ENCODE results near the gene THSD8. TPM values are rescaled to one million over a fixed set of nuclear protein-coding genes. Genes with fewer than 3 reads are reported as not detected.

Gene THSD8
- polyA plus RNA-seq, 2 of the 4 experiments (the other 2 are of a cell fraction), result 4.9 TPM; not detected in 1

- Histone ChIP-seq H3K4me3 (no peak overlapping the region), H3K27ac (no peak overlapping the region), H3K9me3 (no peaks in the 10 kb centered on the region), H3K4me1 (0 out of 3 replicates have a peak, but pooled peaks cover 3% of the 10 kb centered on the region), H3K4me2 (no peak overlapping the region)
- TF ChIP-seq EP300 (IDR thresholded peaks at IDR 0.05) (no peak), KDM1A (IDR thresholded peaks at IDR 0.05; ENCODE audit: low read depth) (no peak), BCL3 (IDR thresholded peaks at IDR 0.05) (no peak), HDAC2 (IDR thresholded peaks at IDR 0.05) (no peak), HOXA7 (CRISPR knock-in tag; IDR thresholded peaks at IDR 0.05) (no peak), GATA3 (IDR thresholded peaks at IDR 0.05; ENCODE audit: borderline replicate concordance) (no peak), PBX3 (IDR thresholded peaks at IDR 0.05) (no peak), FOSB (CRISPR knock-in tag; IDR thresholded peaks at IDR 0.05) (no peak), MAX (IDR thresholded peaks at IDR 0.05) (no peak), ZSCAN20 (CRISPR knock-in tag; IDR thresholded peaks at IDR 0.05) (no peak), ZC3H11A (IDR thresholded peaks at IDR 0.05) (no peak), JUN (IDR thresholded peaks at IDR 0.05) (no peak)
- ATAC-seq (no peak), DNase-seq (ENCODE audit: low read depth in 1 of 2, low spot score in 1 of 2) (no peak), FAIRE-seq (no peak)
- WGBS (ENCODE audit: missing lambda C conversion rate), result 85% methylated on average over 17 of the region's 19 CpGs
- ChIA-PET CTCF (interaction anchor here (1.2 to 38.2 kb wide), 7 partner anchors 7 to 107 kb away, joined by 3 to 901 read pairs (median 18); partner anchors contain the start of genes BEST2, GET3, HOOK2 and JUNB), POLR2A (no interaction called here)
These were observed 45.6 kb upstream of the THSD8 start for GRCh38 chr19:12756150-12756883.

GRCh38 chr19:12757544-12758274, 44.2 kb upstream of the THSD8 start:
- Histone ChIP-seq H3K9me3 (no peaks in the 10 kb centered on the region), H3K4me2 (peak overlapping the region; percentile 92), H3K4me1 (0 out of 3 replicates have a peak, but pooled peaks cover 3% of the 10 kb centered on the region), H3K4me3 (peak overlapping the region; percentile 36), H3K27ac (peak overlapping the region; percentile 60 to 83)
- DNase-seq (ENCODE audit: low read depth in 1 of 2, low spot score in 1 of 2) (peak; percentile 50 to 79), FAIRE-seq (no peak), ATAC-seq (peak; percentile 89 to 94)
- ChIA-PET CTCF (interaction anchor here (0.6 to 38.2 kb wide), 23 partner anchors 9 to 170 kb away, joined by 3 to 901 read pairs (median 4); partner anchors contain the start of genes BEST2, FBXW9, GET3 and HOOK2), POLR2A (interaction anchor here (0.6 to 0.8 kb wide), 2 partner anchors 10 to 16 kb away, joined by 3 to 4 read pairs; no protein-coding TSS in a partner anchor)
- WGBS (ENCODE audit: missing lambda C conversion rate), result 27% methylated on average over 21 of the region's 60 CpGs
- TF ChIP-seq BCL3 (IDR thresholded peaks at IDR 0.05), result no peak
- TF ChIP-seq HOXB13 (CRISPR knock-in tag; IDR thresholded peaks at IDR 0.05; ENCODE audit: low read depth), result no peak
- peak; percentile 52 for TF ChIP-seq SMC3 (IDR thresholded peaks at IDR 0.05)
- peak; percentile 58; the same call in 1 of the 2 replicates for TF ChIP-seq MAX (IDR thresholded peaks at IDR 0.05)
- no peak for TF ChIP-seq HOXB5 (CRISPR knock-in tag; IDR thresholded peaks at IDR 0.05)
- TF ChIP-seq RAD21 (conservative IDR thresholded peaks at IDR 0.05 in 1 of 2, IDR thresholded peaks at IDR 0.05 in 1 of 2), result peak; percentile 28 to 40; a peak in 4 of 5 replicates
- peak in 1 of 2 experiments; percentile 44; a peak in 1 of 5 replicates for TF ChIP-seq JUN (IDR thresholded peaks at IDR 0.05)
- no peak for TF ChIP-seq KDM5A (IDR thresholded peaks at IDR 0.05)
- no peak for TF ChIP-seq CHD4 (IDR thresholded peaks at IDR 0.05; ENCODE audit: borderline replicate concordance)
- TF ChIP-seq CBX8 (IDR thresholded peaks at IDR 0.05), result no peak
- no peak for TF ChIP-seq PBX3 (IDR thresholded peaks at IDR 0.05)
- no peak for TF ChIP-seq PHF8 (IDR thresholded peaks at IDR 0.05; ENCODE audit: borderline replicate concordance, low read depth)
- TF ChIP-seq BHLHE40 (IDR thresholded peaks at IDR 0.05; ENCODE audit: low read depth, low read length), result no peak
- TF ChIP-seq MAFK (IDR thresholded peaks at IDR 0.05; ENCODE audit: partially characterized antibody), result no peak
- TF ChIP-seq CTCF (IDR thresholded peaks at IDR 0.05), result peak; percentile 79

Measured in A549 (cell line).